Naive thymus-derived CD8-positive, alpha-beta T cell (primary cell): Measurements from ENCODE around the gene ATG16L2. TPM values are rescaled to one million over a fixed set of nuclear protein-coding genes. Genes with fewer than 3 reads are reported as not detected.

Experiments
- ATAC-seq, 2 donors: fragments of 150-1000 bp; cut with Tn5 transposase in 1 of 2; sonication (Bioruptor Pico), chemical (Tn5 transposase) in 1 of 2; 1 replicate in 1 of 2; 2 replicates in 1 of 2; pipeline ENCODE4 v1.10.0; 2021; ENCODE audit warnings: mild to moderate bottlenecking in 2 of 2, moderate library complexity in 2 of 2
- POLR2A ChIA-PET: fragments of 350-600 bp; sonication (Branson Sonifier 250); formaldehyde crosslinking; loops from one replicate; lab custom pipeline; 2021; ENCODE audit warnings: antibody characterized with exemption; lab: Charles Lee
- DNase-seq, 10 donors: peaks; one replicate each; pipeline versions ENCODE4 v3.0.0 to v3.0.0-alpha.2; 2020 to 2022
- H3K27ac Mint-ChIP-seq, 10 donors: one replicate each; pipeline ENCODE4 v1.8.0; 2020 to 2022; ENCODE audit warnings: mild to moderate bottlenecking in 10 of 10, mixed read lengths in 10 of 10, moderate library complexity in 4 of 10, inconsistent platforms in 1 of 10
- H3K27me3 Mint-ChIP-seq, 5 donors: one replicate each; pipeline ENCODE4 v1.8.0; 2021 to 2022; ENCODE audit warnings: mixed read lengths in 5 of 5
- H3K36me3 Mint-ChIP-seq, 3 donors: one replicate each; pipeline ENCODE4 v1.8.0; 2020 to 2022; ENCODE audit warnings: mixed read lengths in 3 of 3, mild to moderate bottlenecking in 2 of 3, inconsistent platforms in 1 of 3
- H3K4me1 Mint-ChIP-seq, 4 donors: one replicate each; pipeline ENCODE4 v1.8.0; 2021 to 2022; ENCODE audit warnings: mixed read lengths in 4 of 4
- H3K4me3 Mint-ChIP-seq, 10 donors: one replicate each; pipeline ENCODE4 v1.8.0; 2020 to 2022; ENCODE audit warnings: mild to moderate bottlenecking in 10 of 10, mixed read lengths in 10 of 10, moderate library complexity in 6 of 10, inconsistent platforms in 1 of 10
- H3K9me3 Mint-ChIP-seq, 9 donors: one replicate each; pipeline ENCODE4 v1.8.0; 2020 to 2022; ENCODE audit warnings: mixed read lengths in 9 of 9, mild to moderate bottlenecking in 3 of 9, inconsistent platforms in 1 of 9, moderate library complexity in 1 of 9
- polyA plus RNA-seq, 3 donors: library from polyadenylated mRNA; unstranded; fragments of 300-500 nt; fragmentation: Illumina TruSeq; gene quantifications; one replicate each; pipeline ENCODE4 v1.2.3, GENCODE V29; 2021
- total RNA-seq, 8 experiments: library from RNA in 2 of 8; stranded (reverse) in 2 of 8; gene quantifications; one replicate each; pipeline ENCODE4 v1.2.3 and lab custom pipeline; 2021 to 2026

The ATG16L2 gene
- total and polyA plus RNA-seq, 5 experiments from 2014 or later, result 9.9 to 157 (median 12.1) TPM

DNA sequence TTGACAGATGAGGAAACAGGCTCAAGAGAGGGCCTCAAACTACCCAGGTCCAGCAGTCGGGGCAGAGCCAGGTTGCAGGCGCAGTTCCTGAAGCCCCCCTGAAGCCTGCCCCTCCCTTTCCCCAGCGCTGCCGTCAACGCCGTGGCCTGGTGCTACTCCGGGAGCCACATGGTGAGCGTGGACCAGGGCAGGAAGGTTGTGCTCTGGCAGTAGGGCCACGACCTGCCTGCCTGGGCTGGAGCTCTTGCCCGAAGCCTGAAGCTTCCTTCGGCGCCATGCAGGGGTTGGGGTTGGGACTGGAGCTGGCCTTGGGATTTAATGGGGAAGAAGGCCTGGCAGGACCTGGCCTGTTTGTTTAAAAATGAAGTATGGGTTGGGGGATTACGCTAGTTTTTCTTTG is 15.0 kb downstream of the ATG16L2 start:
- peaks cover 0 to 13% (median 0%) of the 10 kb centered on the region in 3 donors for H3K36me3 Mint-ChIP-seq
- H3K27me3 Mint-ChIP-seq, result no peaks in the 10 kb centered on the region
- no peak overlapping the region for H3K4me3 Mint-ChIP-seq
- H3K9me3 Mint-ChIP-seq, result no peaks in the 10 kb centered on the region
- POLR2A ChIA-PET, result interaction anchor here (1.5 kb wide), 1 partner anchor 313 kb away, joined by 4 read pairs; the partner anchor contains the start of gene FCHSD2
- DNase-seq (no peak), ATAC-seq (no peak)
- H3K4me1 Mint-ChIP-seq, result peaks cover 10 to 23% (median 16%) of the 10 kb centered on the region in 4 donors
- peak overlapping the region in 6 of 10 donors; percentile 20 to 91 (median 78) for H3K27ac Mint-ChIP-seq

DNA sequence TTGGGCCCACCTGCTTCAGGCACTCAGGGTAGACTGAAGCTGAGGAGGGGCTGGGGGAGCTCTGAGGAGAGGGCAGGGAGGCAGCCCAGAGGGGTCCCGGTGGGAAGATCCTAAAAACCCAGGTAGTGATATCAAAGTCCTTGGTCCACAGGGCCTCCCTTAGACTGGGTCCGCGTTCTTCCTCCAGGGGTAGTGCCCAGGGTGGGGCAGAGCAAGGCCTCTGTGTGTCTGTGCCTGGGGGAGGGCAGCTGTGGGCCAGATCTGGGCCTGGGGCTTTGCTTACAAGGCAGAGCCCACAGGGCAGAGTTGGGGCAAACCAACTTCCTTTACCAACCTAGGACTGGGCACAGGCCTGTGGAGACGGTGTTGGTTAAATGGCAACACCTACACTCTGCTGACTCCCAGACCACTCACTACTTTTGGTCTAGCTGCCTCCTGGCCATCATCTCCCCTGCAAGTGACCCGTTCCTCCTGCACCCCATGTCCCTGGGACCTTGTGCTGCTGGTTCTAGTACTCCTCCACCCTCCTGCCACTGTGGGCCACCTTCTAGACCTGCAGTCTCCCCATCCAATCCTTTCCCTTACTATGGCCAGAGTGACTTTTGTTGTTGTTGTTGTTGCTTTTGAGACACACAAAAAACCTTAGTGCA is 15.8 kb downstream of the ATG16L2 start:
- H3K4me1 Mint-ChIP-seq, result peaks cover 6 to 20% (median 13%) of the 10 kb centered on the region in 4 donors
- peaks cover 0 to 13% (median 0%) of the 10 kb centered on the region in 3 donors for H3K36me3 Mint-ChIP-seq
- peak overlapping the region; percentile 26 to 91 (median 71) for H3K27ac Mint-ChIP-seq
- no peak overlapping the region for H3K4me3 Mint-ChIP-seq
- DNase-seq (no peak), ATAC-seq (no peak)
- no peaks in the 10 kb centered on the region for H3K27me3 Mint-ChIP-seq
- POLR2A ChIA-PET, result interaction anchor here (1.5 kb wide), 1 partner anchor 312 kb away, joined by 4 read pairs; the partner anchor contains the start of gene FCHSD2
- H3K9me3 Mint-ChIP-seq, result no peaks in the 10 kb centered on the region

DNA sequence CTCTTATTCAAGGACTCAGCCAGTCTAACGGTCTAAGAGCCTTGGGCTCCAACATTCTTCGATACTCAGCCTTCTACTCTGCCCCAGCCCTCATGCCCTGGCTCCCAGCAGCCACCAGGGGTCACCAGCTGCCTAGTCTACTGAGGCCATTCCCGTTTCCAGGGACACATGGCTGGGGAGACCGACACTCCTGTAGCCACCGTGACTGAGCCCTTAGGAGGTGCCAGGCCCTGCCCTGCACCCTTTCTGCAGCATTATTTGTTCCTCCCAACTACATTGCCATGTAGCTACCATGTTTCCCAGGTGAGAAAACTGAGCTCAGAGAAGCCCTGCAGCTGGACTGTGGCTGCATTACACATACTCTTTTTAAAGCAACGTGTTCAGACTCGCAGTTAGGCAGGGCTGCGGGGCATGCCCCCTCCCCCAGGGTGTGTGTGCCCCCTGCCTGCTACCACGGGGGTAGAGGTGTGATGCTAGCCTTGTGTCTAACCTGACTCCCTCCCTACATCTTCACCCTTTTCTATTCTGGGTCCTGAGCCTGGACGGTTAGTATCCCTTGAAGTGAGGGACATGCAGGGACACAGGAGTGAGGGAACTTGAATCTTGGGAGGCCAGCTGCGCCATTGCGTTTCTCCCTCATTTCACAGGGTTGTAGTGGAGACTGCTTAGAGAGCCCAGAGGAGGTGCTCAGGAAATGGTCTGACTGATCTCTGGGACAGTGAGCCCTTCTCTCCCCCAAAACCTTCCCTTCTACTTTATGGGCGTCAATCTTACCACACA is 17.5 kb downstream of the ATG16L2 start:
- peaks cover 0 to 21% (median 0%) of the 10 kb centered on the region in 3 donors for H3K36me3 Mint-ChIP-seq
- H3K4me1 Mint-ChIP-seq, result peaks cover 7 to 20% (median 12%) of the 10 kb centered on the region in 4 donors
- H3K27me3 Mint-ChIP-seq, result no peaks in the 10 kb centered on the region
- H3K9me3 Mint-ChIP-seq, result no peaks in the 10 kb centered on the region
- POLR2A ChIA-PET, result interaction anchor here (0.6 to 1.7 kb wide), 3 partner anchors 16 to 346 kb away, joined by 3 to 7 read pairs (median 4); no protein-coding TSS in a partner anchor
- DNase-seq (peak in 9 of 10 donors; percentile 21 to 69 (median 47)), ATAC-seq (peak; percentile 80 to 83)
- H3K4me3 Mint-ChIP-seq, result no peak overlapping the region
- peak overlapping the region; percentile 30 to 86 (median 71) for H3K27ac Mint-ChIP-seq

DNA sequence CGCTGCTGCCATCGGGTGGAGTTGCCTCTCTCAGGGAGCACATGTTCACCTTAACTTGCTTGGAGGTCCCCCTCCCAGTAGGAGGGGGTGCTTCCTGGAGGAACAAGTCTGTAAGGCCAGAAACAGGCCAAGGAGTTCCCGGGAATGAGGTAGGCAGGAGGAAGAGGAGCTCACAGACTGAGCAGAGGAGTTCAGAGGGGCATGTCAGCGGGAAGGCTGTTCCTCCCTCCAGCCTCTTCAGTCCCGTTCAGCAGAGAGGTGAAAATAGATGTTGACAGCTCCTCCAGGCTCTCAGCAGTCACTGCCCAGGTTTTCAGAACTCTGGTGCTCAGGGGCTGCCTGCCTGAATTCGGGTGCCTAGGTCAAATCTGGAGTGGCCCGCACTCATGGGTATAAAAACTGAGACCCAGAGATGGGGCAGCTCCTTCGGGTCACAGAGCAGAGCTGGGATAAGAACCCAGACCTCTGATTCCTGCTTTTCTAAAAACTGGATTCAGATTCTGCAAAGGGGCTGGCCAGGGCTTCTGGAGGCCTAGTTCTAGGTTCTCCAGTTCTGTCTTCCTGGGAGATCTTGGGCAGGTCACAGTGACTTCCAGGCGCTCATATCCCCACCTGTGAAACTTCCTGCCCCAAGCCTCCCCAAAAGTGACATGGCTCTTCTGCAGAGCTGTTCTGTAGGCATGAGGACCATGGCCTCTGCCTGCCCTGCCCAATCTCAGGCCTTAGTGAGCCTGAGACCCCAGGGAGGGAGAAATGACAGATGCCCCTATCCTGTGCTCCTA is 18.3 kb downstream of the ATG16L2 start:
- no peaks in the 10 kb centered on the region for H3K9me3 Mint-ChIP-seq
- no peak for ATAC-seq
- H3K4me1 Mint-ChIP-seq, result peaks cover 7 to 18% (median 12%) of the 10 kb centered on the region in 4 donors
- peaks cover 0 to 26% (median 2%) of the 10 kb centered on the region in 3 donors for H3K36me3 Mint-ChIP-seq
- H3K4me3 Mint-ChIP-seq, result no peak overlapping the region
- peak overlapping the region; percentile 43 to 88 (median 82) for H3K27ac Mint-ChIP-seq
- no peaks in the 10 kb centered on the region for H3K27me3 Mint-ChIP-seq
- POLR2A ChIA-PET, result interaction anchor here (0.6 to 1.7 kb wide), 4 partner anchors 14 to 345 kb away, joined by 3 to 7 read pairs (median 4); no protein-coding TSS in a partner anchor
- no peak for DNase-seq

DNA sequence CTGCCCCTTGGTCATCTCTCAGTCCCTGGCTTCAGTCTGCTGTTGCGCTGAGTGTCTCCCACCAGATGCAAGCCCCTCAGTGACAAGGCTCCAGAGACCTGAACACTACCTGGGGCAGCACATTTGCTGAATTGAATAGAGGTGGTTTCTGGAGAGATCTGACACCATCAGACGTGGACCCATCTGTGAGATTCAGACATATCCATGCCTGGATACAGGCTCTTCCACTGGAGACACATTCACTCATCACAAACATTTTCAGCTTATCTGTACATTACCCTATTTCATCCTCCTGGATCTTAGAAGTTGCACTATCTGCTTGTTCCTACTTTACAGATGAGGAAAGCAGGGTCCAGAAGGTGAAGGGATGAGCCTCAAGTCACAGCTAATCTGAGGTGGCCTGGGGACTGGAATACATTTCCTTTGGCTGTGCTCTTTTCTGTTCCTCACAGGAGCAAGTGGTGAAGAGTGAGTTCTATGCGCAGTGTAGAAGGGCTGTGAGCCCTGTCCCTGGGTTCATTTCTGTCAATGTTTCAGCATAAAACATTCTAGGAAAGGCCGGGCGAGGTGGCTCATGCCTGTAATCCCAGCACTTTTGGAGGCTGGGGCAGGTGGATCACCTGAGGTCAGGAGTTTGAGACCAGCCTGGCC is 19.0 kb downstream of the ATG16L2 start:
- peaks cover 7 to 17% (median 9%) of the 10 kb centered on the region in 4 donors for H3K4me1 Mint-ChIP-seq
- DNase-seq (no peak), ATAC-seq (no peak)
- POLR2A ChIA-PET, result no interaction called here
- H3K27ac Mint-ChIP-seq, result peak overlapping the region in 9 of 10 donors; percentile 53 to 88 (median 74)
- H3K9me3 Mint-ChIP-seq, result no peaks in the 10 kb centered on the region
- H3K27me3 Mint-ChIP-seq, result no peaks in the 10 kb centered on the region
- no peak overlapping the region for H3K4me3 Mint-ChIP-seq
- peaks cover 0 to 33% (median 2%) of the 10 kb centered on the region in 3 donors for H3K36me3 Mint-ChIP-seq

DNA sequence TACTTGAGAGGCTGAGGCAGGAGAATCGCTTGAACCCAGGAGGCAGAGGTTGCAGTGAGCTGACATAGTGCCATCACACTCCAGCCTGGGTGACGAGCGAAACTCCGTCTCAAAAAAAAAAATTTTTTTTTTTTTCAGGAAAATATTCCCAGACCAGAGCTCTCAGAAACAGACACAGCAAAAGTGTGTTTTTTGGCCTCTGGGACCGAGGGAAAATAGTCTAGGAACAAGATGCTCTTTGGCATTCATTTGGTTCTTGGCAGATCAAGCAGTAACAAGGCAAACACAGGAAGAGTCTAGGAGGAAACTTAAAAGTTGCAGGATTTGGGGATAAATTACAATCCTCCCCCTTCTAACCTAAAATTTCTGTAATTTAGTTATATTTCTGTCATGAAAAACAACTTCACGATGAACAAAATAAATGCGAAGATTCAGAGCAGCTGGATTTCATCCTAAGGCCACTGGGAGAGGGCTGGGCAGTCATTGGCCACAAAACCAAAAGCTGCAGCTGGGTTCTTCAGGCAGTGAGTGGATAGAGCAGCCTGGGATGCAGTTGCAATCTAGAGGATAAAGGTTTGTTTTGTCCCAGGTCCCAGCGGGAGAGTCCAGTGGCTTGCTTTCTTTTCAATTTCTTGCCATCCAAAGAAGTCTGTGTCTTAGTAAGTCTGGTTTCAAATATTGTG is 19.7 kb downstream of the ATG16L2 start:
- POLR2A ChIA-PET, result interaction anchor here (0.6 to 0.7 kb wide), 2 partner anchors 24 to 103 kb away, joined by 3 read pairs; no protein-coding TSS in a partner anchor
- Mint-ChIP-seq H3K27me3 (no peaks in the 10 kb centered on the region), H3K36me3 (peaks cover 0 to 40% (median 4%) of the 10 kb centered on the region in 3 donors), H3K9me3 (no peaks in the 10 kb centered on the region), H3K4me1 (peaks cover 6 to 17% (median 7%) of the 10 kb centered on the region in 4 donors), H3K27ac (peak overlapping the region in 6 of 10 donors; percentile 11 to 83 (median 37)), H3K4me3 (no peak overlapping the region)
- DNase-seq (no peak), ATAC-seq (no peak)

DNA sequence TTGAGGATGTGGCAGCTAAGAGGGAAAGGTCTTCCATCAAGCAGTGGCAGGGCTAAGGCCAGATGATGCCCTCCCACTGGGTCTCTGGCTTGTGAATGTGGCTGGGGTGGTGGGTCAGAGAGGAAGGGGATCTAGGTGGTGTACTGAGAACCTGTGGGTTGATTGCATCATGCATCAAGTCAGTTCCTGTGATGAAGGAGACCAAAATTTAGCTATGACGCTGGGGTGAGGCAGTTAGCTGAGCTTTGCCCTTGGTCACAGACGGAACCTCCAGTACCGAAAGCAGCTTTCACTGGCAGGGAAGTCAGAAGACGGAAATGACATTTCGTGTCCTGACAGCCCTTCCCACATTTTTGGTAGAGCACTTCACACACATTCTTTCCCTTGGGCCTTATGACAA is 20.7 kb downstream of the ATG16L2 start:
- POLR2A ChIA-PET, result interaction anchor here (0.6 to 1.1 kb wide), 2 partner anchors 99 to 110 kb away, joined by 3 to 4 read pairs; no protein-coding TSS in a partner anchor
- Mint-ChIP-seq H3K4me1 (peaks cover 5 to 17% (median 9%) of the 10 kb centered on the region in 4 donors), H3K4me3 (no peak overlapping the region), H3K36me3 (peaks cover 0 to 41% (median 4%) of the 10 kb centered on the region in 3 donors), H3K9me3 (no peaks in the 10 kb centered on the region), H3K27ac (peak overlapping the region in 8 of 10 donors; percentile 56 to 82 (median 70)), H3K27me3 (no peaks in the 10 kb centered on the region)
- no peak for ATAC-seq
- DNase-seq, result no peak

DNA sequence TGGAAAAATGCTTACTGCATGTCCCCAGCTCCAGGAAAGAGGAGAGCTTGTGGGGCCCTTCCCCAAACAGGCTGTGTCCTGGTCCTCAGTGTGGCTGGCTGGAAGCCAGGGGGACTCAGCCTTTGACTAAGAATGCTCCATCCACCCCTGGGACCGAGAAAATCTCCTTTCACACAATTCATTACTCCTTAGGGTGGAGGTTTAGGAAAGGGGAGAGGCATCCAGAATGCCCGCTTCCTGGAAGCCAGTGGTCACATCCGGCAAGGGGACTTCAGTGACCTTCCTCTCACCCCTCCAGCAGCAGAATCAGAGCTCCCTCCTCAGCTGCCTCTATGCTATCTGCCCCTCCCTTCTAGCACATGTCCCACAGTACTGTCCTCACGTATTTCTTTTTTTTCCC is 21.9 kb downstream of the ATG16L2 start:
- ATAC-seq, result no peak
- Mint-ChIP-seq H3K9me3 (no peaks in the 10 kb centered on the region), H3K27ac (peak overlapping the region in 6 of 10 donors; percentile 1 to 53 (median 37)), H3K27me3 (no peaks in the 10 kb centered on the region), H3K36me3 (peaks cover 0 to 48% (median 9%) of the 10 kb centered on the region in 3 donors), H3K4me1 (peaks cover 4 to 17% (median 7%) of the 10 kb centered on the region in 4 donors), H3K4me3 (no peak overlapping the region)
- POLR2A ChIA-PET, result no interaction called here
- peak in 1 of 10 donors; percentile 34 for DNase-seq

DNA sequence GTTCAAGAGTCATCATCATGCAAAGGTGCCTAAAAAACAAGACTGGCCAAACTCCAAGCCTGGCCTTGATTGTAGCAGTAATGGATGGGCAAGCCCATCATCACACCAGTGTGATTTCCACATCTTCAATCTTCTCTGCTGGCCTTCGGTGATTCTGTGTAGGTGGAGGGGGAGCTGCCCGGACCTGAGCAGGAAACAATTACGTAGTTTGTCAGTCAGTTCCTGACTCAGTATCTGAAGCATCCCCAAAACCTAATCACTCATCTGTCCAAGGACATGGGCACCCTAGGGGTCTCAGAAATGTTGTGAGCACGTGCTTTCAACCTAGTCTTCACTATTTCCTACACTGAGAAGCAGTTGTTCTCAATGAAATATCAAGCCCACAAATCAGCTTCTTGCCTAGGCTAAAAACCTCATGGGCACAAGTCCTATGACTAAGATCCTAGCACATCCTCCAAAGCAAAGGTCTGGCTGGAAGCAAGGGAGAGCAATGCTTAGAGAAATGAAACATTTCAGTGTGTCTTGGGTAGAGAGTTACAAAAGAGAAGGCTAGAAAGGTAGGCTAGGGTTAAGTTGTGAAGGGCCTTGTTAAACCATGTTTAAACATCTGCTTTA is 24.6 kb downstream of the ATG16L2 start:
- peaks cover 0 to 3% (median under 1%) of the 10 kb centered on the region in 4 donors for H3K4me1 Mint-ChIP-seq
- no peak overlapping the region for H3K4me3 Mint-ChIP-seq
- no peaks in the 10 kb centered on the region for H3K9me3 Mint-ChIP-seq
- no peaks in the 10 kb centered on the region for H3K27me3 Mint-ChIP-seq
- POLR2A ChIA-PET, result interaction anchor here (0.7 kb wide), 1 partner anchor 11 kb away, joined by 3 read pairs; no protein-coding TSS in a partner anchor
- ATAC-seq (no peak), DNase-seq (no peak)
- peak overlapping the region in 7 of 10 donors; percentile 1 to 73 (median 40) for H3K27ac Mint-ChIP-seq
- H3K36me3 Mint-ChIP-seq, result peaks cover 4 to 74% (median 9%) of the 10 kb centered on the region in 3 donors

DNA sequence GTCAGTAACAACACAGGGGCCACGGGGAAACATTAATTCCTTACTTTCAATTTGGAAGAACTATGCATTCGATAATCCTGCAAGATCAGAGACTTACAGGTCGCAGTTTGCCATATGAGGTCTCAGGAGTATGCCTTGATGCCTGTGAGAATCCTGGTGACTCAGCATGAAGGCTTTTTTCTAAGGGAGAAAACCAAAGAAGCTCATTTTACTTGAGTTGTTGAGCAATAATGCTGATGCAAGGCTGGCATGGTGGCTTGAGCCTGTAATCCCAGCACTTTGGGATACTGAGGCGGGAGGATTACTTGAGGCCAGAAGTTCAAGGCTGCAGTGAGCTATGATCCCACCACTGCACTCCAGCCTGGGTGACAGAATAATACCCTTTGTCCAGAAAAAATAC is 26.6 kb downstream of the ATG16L2 start:
- ATAC-seq (no peak), DNase-seq (no peak)
- Mint-ChIP-seq H3K27ac (peak overlapping the region in 2 of 10 donors; percentile 37 to 66), H3K4me1 (peaks cover 0 to 4% (median 0%) of the 10 kb centered on the region in 4 donors), H3K27me3 (no peaks in the 10 kb centered on the region), H3K36me3 (peaks cover 4 to 82% (median 9%) of the 10 kb centered on the region in 3 donors), H3K9me3 (no peaks in the 10 kb centered on the region), H3K4me3 (no peak overlapping the region)
- POLR2A ChIA-PET, result interaction anchor here (0.7 to 0.9 kb wide), 2 partner anchors 302 to 479 kb away, joined by 6 to 11 read pairs; no protein-coding TSS in a partner anchor
